GM19395 (cell line): Measurements from ENCODE around the gene POLA2.

Experiments
- ATAC-seq: cut with Tn5 transposase; IDR thresholded peaks from one replicate; pipeline ENCODE4 v1.9.1; 2021; ENCODE audit warnings: mild to moderate bottlenecking, moderate library complexity; ENCODE audit not compliant: unreplicated experiment

Gene POLA2

DNA sequence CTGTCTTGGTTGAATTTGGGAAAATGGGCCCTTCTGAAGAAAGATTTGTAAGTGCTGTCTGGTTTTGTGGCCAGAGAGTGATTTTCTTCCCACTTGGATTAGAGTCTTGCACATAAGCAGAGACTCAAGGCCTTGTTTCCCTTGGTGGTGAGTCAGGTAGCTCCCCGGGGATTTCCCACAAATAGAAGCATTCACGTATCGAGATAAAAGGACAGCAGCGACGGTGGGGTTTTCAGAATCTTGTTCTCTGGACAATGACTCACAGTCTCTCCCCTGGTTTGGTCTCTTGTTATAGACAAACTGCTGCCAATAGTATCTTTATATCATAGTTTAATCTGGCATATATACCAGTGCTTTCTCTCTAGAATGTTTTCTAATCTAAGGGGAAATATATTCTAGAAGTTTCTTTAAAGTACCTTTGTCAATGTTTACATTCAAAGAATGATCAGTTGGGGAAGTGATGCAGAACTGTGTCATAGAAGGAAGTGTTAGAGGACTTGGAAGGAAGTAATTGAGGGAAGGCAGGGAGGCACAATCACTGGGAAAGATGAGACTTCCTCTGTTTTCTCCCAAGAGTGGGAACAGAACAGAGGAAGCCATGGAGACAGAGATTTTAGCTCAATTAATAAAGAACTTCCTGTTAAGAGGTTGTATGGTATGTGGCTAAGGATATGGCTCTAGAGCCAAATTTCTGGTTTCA, 18.1 kb downstream of the POLA2 start:
- no peak for ATAC-seq

DNA sequence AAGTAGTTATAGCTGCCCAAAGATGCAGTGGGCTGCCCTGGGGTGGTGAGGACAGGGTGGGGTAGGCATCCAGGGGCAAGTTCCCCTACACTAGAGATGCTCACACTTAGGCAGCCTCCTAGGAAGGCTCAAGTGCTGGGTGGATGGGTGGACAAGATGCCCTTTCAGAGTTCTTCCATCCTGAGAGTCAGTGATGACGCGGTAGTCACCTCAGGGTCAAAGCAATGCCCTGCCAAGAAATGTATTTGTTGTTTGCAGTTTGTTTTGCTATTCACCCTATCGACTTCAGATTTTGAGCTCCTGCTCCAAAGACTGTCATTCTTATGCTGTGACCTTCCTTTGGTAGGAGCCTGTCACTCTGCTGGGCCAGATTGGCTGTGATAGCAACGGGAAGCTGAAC, 18.9 kb downstream of the POLA2 start:
- ATAC-seq = no peak

DNA sequence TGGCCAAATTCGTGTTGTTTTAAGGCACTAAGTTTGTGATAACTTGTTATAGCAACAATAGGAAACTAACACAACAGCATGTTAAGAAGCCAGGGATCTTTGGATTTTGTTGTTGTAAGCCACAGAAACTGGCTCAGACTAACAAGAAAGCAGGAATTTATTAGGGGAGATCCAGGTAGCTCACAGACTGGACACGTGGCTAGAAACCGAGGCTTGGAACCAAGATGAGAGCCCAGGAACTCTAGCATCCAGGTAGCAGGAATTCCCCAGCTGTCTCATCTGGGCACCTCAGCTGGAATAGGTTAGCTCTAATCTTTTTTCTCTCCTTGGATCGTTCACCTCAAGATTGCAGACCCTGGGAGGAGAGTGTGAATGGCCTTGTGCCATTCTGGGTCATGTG, 24.9 kb downstream of the POLA2 start:
- ATAC-seq = no peak

DNA sequence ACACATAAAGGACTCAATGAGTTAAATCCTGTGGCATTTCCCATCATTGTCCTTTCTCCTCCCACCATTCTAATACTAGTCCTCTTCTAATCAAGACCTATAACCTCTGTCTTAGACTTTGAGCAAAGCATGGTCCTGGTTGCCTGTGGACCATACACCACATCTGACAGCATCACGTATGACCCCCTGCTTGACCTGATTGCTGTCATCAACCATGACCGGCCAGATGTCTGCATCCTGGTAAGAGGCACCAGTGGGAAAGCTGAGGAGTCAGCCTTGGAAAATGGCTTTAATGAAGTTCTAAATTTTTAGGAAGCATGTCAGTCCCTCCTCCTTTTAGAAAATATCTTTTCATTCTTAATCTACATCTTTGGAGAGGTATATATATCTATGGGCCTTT, 25.8 kb downstream of the POLA2 start:
- no peak for ATAC-seq

DNA sequence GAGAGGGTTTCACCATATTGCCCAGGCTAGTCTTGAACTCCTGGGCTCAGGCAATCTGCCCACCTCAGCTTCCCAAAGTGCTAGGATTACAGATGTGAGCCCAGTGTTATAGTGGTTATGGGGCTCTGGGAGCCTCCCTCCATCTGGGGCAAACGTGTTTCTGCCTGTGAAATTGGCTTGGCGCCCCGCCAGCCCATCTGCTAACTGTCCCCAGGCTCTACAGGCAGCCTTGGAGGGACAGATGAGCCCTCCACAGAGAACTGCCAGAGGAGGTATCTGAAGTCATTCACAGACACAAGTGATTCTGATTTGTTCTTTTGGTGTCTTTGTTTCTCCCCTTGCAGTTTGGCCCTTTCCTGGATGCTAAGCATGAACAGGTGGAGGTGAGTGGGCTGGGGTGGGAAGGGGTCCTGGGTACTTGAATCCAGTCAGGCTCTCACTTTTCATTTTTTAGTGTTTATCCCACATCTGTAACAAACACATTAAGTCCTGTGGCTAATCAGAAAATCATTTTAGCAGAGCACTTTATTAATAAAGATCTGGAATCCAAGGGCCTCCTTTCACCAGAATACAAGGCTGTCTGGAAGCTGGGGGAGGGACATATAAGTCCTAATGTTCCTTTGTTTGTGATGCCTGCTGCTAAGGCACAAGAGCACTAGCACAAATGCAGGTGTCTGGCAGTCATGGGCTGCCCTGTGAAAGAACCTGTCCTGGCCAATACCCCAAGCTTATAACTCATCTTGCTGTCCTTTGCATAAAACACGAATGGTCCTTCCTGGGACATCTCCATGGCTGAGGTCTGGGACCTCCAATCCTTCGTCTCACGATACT, 27.2 kb downstream of the POLA2 start:
- ATAC-seq = no peak

DNA sequence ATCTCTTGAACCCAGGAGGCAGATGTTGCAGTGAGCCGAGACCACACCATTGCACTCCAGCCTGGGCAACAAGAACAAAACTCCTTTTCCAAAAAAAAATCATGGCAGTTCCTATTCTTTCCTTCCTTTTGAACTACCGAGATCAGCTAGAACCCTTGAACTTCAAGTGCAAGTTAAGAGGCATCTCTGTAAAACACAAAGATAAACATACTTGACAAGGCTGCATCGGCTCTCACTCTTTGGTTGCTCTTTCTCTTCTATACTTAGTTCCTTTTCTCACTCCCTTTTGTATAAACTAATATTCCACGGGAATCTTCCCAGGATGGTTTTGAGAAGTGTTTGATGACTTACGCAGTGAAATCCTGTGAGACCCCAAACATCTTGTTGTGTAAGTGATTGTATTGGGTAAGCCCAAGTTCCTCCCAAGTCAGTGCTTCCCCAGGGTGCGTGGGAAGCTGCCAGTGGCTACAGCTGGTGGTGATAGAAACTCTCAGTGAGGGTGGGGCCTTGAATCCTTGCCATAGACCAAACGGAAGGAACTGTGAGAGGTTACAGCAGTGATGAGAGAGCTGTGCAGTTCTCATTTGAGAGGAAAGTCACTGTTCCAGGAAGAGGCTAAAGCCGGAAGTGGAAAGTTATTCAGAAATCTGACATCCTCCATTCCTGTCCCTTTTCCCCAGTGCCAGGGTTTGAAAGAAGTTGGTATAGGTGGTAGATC, 28.8 kb downstream of the POLA2 start:
- peak; percentile 61 for ATAC-seq

DNA sequence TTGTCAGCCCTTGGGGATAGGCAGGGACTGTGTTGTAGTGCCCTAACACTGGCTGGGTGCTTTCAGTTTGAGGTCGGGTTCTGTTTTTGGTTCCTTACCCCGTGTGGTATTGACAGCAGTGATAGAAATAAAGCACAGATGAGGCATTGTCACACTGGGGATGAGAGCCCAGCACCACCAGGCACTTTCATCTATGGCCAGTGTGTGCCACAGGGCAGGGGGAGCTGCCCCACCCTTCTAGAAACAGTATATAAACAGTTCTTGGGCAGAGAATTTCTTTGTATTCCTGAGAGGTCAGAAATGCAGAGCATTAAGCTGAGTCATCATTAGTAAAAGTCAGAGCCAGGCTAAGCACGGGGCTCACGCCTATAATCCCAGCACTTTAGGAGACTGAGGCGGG, 29.9 kb downstream of the POLA2 start:
- no peak for ATAC-seq

DNA sequence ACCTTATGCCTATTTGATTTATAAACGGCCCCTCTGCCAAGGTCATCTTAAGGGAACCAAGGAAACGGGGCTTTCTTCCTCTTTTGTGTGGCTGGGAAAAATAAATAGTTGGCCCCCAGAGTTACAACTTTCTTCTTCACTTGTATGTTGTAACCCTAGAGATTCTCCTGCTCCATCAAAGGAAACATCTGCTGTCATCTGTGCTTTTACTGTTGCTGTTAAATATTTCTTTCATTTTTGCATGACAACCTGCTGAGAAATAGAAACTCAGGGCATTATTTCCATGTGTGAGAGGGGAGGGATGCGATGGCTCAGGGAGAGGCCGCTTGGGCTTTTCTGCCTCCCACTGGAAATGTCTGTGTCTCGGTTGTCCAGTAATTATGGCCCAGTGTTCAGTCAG, 31.1 kb downstream of the POLA2 start:
- ATAC-seq = no peak

DNA sequence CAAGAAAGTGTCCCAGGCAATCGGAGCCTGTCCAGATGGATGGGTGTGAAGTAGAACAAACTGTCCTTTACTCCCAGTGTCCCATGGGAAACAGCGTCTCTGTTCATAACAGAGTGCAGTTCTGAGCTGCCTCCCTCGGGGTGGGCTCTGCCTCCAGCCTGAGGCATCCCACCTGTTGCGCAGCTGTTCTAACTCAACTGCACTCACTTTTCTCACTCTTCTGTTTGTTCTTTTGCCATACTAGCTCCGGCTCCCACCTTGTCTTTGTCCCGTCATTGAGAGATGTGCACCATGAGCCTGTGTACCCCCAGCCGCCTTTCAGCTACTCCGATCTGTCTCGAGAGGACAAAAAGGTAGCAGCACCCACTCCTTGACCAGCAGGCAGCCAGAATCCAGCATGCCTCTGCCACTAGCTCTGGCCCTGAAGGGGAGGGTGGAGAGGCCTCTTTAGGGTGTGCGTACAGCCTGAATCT, 32.2 kb downstream of the POLA2 start:
- no peak for ATAC-seq

DNA sequence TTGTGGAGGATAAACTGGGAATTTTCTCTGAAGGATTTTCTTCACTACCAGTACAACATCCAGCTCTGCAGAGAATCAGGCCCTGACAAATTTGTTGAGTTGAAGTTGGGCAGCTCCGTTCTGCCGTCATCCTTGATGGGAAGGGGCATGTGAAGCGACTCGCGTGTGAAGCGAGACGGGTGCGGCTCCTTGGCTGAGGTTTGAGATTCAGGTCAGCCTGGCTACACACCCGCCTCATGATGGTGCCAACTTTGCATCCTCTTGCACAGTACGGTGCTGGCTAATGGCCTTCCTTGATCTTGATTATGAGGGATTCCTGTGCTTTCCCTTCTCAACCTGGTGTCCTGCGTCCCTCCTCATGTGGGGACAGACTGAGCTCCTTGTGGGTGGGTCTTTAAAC, 33.2 kb downstream of the POLA2 start:
- no peak for ATAC-seq

DNA sequence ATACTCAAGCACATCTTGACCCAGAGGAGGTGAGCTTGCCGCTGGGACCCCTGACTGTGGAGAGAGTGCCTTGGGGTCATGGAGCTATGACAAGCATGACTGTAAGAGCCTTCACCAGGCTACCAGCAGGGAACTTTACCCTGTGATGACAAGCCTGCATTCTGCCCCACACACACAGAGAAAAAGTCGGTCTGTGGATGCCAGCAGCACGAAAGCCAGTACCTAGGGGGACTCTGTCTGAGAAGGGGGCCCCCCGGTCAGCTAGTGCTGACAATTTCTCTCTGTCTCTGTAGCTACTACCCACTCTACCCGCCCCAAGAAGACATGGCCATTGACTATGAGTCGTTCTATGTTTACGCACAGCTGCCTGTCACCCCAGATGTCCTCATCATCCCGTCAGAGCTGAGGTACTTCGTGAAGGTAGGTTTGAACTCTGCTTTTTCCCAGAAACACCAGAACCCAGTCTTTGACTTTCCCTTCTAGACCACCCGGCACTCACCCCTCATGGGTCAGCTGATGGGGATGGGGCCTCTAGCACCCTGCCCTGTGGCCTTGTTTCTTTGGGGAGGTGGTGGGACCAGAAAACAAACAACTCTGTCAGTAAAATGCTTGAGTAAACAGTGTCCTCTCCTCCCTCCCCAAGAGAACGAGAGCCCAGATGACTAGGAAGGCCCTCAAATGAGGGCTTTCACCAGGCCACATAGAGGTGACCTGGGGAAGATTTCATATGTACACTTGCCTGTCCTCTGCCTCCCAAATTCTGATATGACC, 34.0 kb downstream of the POLA2 start:
- ATAC-seq = no peak

DNA sequence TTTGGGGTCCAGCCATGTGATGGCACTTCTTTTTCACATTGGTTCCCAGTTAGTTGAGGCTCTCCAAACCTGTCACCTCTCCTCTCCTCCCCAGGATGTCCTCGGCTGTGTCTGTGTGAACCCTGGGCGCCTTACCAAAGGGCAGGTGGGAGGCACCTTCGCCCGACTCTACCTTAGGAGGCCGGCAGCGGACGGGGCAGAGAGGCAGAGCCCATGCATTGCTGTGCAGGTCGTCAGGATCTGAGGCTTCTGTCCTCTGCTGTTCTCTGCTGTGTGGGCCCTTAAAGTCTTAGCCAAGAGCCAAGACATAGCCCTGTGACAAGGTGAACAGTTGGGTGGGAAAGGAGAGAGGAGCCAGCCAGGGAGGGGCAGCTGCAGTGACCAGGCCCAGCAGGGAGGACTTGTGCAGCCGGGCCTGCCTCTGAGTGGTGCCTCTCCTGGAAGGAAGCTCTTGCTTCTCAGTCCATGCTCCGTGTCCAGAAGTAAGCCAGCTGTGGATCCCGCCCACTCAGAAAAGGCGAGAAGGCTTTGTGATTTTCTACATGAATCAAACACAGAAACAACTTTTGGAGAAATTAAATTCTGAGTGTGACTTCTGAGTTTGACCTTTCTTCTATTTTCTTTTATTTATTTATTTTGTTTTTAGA, 35.4 kb downstream of the POLA2 start:
- ATAC-seq = no peak

DNA sequence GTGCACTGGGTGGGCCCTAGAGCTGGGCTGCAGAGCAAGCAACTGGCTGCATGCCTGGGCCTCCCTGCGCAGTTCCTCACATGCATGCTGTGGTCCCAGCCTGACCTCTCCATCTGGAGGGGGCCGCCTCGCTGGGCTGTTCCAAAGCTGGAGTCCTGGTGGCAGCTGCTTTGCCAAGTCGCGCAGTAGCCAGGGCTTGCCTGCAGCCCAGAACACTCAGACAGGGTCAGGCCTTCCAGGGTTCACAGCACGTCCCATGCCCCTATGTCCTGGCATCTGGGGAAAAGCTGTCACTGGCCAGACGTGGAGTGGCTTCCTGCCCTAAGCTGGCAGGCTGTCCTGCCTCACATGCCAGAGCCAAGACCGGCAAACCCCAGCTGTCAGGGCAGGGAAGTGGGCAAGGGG, 36.4 kb downstream of the POLA2 start:
- no peak for ATAC-seq

DNA sequence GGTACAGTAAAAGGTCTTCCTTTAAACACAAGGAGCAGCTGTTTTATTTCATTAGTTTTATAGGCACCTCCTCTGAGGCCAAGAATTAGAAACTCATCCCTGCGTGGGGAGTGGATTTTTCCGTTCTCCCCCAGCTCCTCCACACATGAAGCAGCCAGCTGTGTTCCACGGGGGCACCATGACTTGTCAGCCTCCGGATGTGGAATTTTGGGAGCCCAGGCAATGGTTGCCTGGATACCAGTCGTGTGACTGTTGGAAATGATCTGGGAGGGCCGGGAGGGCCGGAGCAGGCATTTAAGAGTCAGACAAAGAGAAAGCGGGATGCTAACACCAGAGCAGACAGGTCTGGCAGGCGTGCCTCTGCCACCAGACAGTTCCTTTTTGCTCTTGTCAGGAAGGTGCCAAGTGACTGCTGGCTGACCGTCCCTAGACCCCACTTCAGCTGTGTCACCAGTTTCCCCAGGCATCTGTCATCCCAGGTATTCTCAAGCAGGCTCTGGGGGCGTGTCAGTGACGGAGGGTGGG, 37.0 kb downstream of the POLA2 start:
- ATAC-seq = no peak

DNA sequence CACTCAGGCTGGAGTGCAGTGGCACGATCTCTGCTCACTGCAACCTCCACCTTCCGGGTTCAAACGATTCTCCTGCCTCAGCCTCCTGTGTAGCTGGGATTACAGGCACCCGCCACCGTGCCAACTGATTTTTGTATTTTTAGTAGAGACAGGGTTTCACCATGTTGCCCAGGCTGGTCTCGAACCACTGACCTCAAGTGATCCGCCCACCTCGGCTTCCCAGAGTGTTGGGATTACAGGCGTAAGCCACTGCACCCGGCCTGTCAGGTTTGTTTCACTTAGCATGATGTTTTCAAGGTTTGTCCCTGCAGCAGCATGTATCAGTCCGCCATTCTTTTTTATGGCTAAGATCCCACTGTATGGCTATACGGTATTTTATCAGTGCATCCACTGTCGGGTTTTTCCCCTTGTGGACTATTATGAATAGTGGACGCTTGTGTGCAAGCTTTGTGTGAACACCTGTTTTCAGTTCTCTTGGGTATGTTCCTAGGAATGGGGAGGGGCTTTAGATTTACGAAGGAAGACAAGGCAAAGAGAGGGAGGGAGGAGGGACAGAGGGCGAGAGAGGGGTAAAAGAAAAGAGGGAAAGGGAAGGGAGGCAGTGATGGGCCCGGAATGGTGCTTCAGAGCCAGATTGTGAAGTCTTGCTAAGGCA, 39.0 kb downstream of the POLA2 start:
- no peak for ATAC-seq

DNA sequence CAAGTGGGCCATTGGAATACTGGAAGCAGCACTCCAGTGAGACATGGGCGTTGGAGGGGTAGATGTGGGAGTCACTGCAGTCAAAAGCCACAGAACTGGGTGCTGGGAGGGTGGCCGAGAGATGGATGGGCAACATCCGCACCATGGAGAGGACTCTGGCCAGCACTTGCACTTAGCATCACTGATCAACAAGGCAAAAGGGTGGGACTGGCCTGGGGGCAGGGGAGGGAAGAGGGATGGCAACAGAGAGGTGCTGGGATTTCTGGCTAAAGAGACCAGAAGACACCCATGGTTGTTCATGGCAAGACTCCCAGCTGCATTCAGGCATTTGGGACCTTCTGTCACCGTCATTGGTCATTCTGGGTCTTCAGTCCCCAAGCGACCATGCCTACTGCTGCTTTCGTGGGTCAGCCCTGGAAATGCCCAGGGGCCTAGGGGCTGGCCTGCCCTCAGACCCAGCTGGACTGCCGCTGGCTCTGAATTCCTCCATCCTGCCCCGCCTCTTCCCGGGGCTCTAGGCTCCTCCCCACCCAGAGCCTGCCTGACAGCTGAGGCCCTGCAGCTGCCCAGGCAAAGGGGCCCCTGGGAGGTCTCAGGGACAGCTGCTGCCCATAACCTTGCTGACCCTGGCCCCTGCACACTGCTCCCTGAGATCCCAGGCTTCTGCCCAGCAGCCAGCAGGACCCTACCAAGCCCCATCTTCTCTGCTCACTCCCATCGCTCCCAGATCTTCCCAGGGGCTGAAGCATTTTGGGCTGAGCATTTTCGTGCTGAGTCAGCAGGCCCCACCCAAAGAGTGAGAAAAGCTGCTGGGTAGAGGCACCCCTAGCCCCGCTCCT, 39.9 kb downstream of the POLA2 start:
- ATAC-seq = no peak

DNA sequence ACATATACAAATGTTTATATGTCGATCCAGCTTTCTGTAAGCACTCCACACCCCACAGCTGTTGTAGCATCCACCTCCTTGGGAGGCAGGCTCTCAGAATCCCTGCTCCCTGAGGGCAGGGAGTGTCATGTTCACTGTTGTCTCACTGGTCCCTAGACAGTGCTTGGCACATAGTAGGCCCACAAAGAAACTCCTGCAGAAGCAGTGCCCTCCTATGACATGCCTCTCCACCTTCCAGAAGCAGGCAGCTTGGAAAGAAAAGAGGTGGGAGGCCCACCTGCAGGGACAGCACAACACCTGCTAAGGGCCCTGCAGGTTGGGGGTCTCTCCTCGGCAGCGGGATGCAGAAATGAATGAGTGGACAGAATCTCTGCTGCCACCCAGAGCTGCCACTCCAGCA, 41.8 kb downstream of the POLA2 start:
- no peak for ATAC-seq

DNA sequence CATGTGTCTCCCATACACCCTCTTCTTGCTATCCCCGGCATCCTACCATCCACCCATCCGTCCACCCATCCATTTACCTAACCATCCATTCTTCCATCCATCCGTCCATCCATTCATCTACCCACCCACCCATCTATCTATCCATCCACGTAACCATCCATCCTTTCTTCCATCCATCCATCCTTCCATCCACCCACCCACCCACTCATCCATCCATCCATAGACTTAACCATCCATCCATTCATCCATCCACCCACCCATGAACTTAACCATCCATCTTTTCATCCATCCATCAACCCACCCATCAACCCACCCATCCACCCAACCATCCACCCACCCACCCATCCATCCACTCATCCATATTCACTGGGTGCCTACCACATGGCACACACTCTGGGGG, 42.3 kb downstream of the POLA2 start:
- ATAC-seq = no peak

DNA sequence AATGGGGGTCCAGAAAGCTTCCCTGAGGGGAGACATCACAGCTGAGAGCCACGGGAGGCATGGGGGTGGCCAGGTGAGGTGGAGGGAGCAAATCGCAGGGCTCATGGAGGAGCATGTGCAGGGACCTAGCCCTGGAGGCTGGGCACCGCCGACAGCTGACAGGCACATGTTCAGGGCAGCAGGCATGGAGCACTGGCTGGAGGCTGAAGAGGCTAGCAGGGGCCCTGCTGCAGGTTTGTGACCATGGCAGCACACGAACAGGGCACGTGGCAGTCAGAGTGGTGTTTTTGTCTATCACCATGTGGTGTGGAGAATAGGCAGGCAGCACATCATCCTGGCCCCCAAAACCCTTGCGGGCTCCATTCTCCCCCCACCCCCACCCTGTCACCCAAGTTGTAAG, 42.9 kb downstream of the POLA2 start:
- ATAC-seq = no peak
